Gastroesophageal sphincter (tissue), 4 donors: ENCODE results near the gene MCF2L2. TPM values are rescaled to one million over a fixed set of nuclear protein-coding genes. Genes with fewer than 3 reads are reported as not detected.
"Not testable (repeated sequence)": the region's sequence is repeated elsewhere in the genome, so short reads cannot be mapped to it uniquely, and the experiment has no call there.

Source experiments
- ATAC-seq: fragments of 150-250 bp; one replicate; pipeline ENCODE4 v1.9.1; 2016; ENCODE audit warnings: mild to moderate bottlenecking, moderate library complexity
- H3K27ac ChIP-seq, 4 donors: fragments of 200-600 bp; sonication (generic) in 3 of 4; 1 replicate in 3 of 4; 2 replicates in 1 of 4; pipeline ENCODE4 v1.5.1; 2016 to 2019
- H3K27me3 ChIP-seq: fragments of 200-600 bp; sonication (generic); one replicate; pipeline ENCODE4 v1.5.1; 2019
- H3K36me3 ChIP-seq, 2 donors: fragments of 200-600 bp; sonication (generic); one replicate each; pipeline ENCODE4 v1.5.1; 2019; ENCODE audit warnings: control low read depth in 1 of 2
- H3K4me1 ChIP-seq, 3 donors: fragments of 200-600 bp; sonication (generic); 1 replicate in 2 of 3; 2 replicates in 1 of 3; pipeline ENCODE4 v1.5.1; 2016 to 2019; ENCODE audit warnings: control low read depth in 2 of 3
- H3K4me3 ChIP-seq, 2 donors: fragments of 200-600 bp; sonication (generic); one replicate each; pipeline ENCODE4 v1.5.1; 2019; ENCODE audit warnings: mild to moderate bottlenecking in 1 of 2, moderate library complexity in 1 of 2
- H3K9me3 ChIP-seq, 3 donors: fragments of 200-600 bp; sonication (generic); one replicate each; pipeline ENCODE4 v1.5.1; 2017 to 2019; ENCODE audit warnings: control low read depth in 2 of 3
- CTCF ChIP-seq, 4 experiments: fragments of 200-600 bp in 2 of 4; fragments of 450-650 bp in 2 of 4; sonication (generic) in 1 of 4; IDR thresholded peaks; one replicate each; pipeline ENCODE4 v1.5.1; 2017 to 2019; ENCODE audit warnings: antibody characterized with exemption in 4 of 4, mild to moderate bottlenecking in 2 of 4, moderate library complexity in 2 of 4
- EP300 ChIP-seq: sonication (generic); formaldehyde crosslinking; IDR thresholded peaks from one replicate; pipeline ENCODE4 v1.6.1; 2017; ENCODE audit warnings: antibody characterized with exemption, mild to moderate bottlenecking
- POLR2A ChIP-seq, 2 donors: fragments of 450-650 bp; IDR thresholded peaks; one replicate each; pipeline ENCODE4 v1.6.1; 2017; ENCODE audit warnings: antibody characterized with exemption in 2 of 2, mild to moderate bottlenecking in 2 of 2, moderate library complexity in 1 of 2
- POLR2AphosphoS5 ChIP-seq: sonication (generic); formaldehyde crosslinking; IDR thresholded peaks from one replicate; pipeline ENCODE4 v1.6.1; 2017; ENCODE audit warnings: antibody characterized with exemption
- WGBS, 2 donors: methylation state at CpG; one replicate each; pipeline ENCODE4 v1.1.5; 2018; ENCODE audit warnings: low coverage in 1 of 2; 5-methylcytosine and 5-hydroxymethylcytosine counted together
- total RNA-seq, 4 donors: library from RNA; depleted of rRNA; stranded (reverse); fragments of >200 nt; gene quantifications; one replicate each; pipeline ENCODE4 v1.1.0, GENCODE V29; 2016

Gene MCF2L2
- total RNA-seq, 4 donors from 2014 or later: 0.67 to 4.0 (median 2.7) TPM

GRCh38 chr3:183372911-183373310 is 55.5 kb downstream of the MCF2L2 start:
- Histone ChIP-seq H3K27ac (no peak overlapping the region), H3K27me3 (no peaks in the 10 kb centered on the region), H3K36me3 (no peaks in the 10 kb centered on the region), H3K9me3 (no peaks in the 10 kb centered on the region), H3K4me3 (no peak overlapping the region), H3K4me1 (no peaks in the 10 kb centered on the region)
- TF ChIP-seq EP300 (no peak), POLR2AphosphoS5 (no peak), CTCF (IDR thresholded peaks at IDR 0.05) (no peak)
- no peak for ATAC-seq
- 70 to 92% methylated on average over 3 of the region's 3 CpGs for WGBS, 2 donors

- not testable (repeated sequence) for H3K4me1 ChIP-seq, H3K27me3 ChIP-seq, H3K9me3 ChIP-seq, ATAC-seq, H3K27ac ChIP-seq, H3K4me3 ChIP-seq, H3K36me3 ChIP-seq
- 92% methylated on average over 5 of the region's 5 CpGs; no CpG with 5 or more reads in 1 of the 2 donors for WGBS, 2 donors
Measured at GRCh38 chr3:183371600-183371968, 56.8 kb downstream of the MCF2L2 start.

GRCh38 chr3:183370391-183370790 is 58.0 kb downstream of the MCF2L2 start:
- TF ChIP-seq POLR2A (IDR thresholded peaks at IDR 0.05) (no peak), POLR2AphosphoS5 (no peak), EP300 (no peak), CTCF (IDR thresholded peaks at IDR 0.05) (no peak)
- Histone ChIP-seq H3K4me1 (no peaks in the 10 kb centered on the region), H3K9me3 (no peaks in the 10 kb centered on the region), H3K27me3 (no peaks in the 10 kb centered on the region), H3K27ac (peak overlapping the region in 2 of 4 donors; percentile 52 to 62), H3K36me3 (no peaks in the 10 kb centered on the region), H3K4me3 (no peak overlapping the region)
- peak; percentile 55 for ATAC-seq
- WGBS, 2 donors: 65 to 80% methylated on average over 4 of the region's 4 CpGs

GRCh38 chr3:183369627-183370026 is 58.8 kb downstream of the MCF2L2 start:
- Histone ChIP-seq H3K27me3 (no peaks in the 10 kb centered on the region), H3K27ac (peak overlapping the region in 2 of 4 donors; percentile 33 to 52), H3K4me1 (no peaks in the 10 kb centered on the region), H3K36me3 (no peaks in the 10 kb centered on the region), H3K4me3 (no peak overlapping the region), H3K9me3 (no peaks in the 10 kb centered on the region)
- TF ChIP-seq EP300 (no peak), CTCF (IDR thresholded peaks at IDR 0.05) (no peak)
- WGBS, 2 donors: 73 to 89% methylated on average over 2 of the region's 2 CpGs
- no peak for ATAC-seq

GRCh38 chr3:183369117-183369516 is 59.3 kb downstream of the MCF2L2 start:
- Histone ChIP-seq H3K27me3 (no peaks in the 10 kb centered on the region), H3K36me3 (no peaks in the 10 kb centered on the region), H3K9me3 (no peaks in the 10 kb centered on the region), H3K27ac (no peak overlapping the region), H3K4me3 (no peak overlapping the region), H3K4me1 (no peaks in the 10 kb centered on the region)
- ATAC-seq: no peak
- 82 to 83% methylated on average over 4 of the region's 4 CpGs for WGBS, 2 donors
- no peak for TF ChIP-seq CTCF (IDR thresholded peaks at IDR 0.05)
- TF ChIP-seq POLR2A (IDR thresholded peaks at IDR 0.05): no peak
- TF ChIP-seq POLR2AphosphoS5: no peak
- no peak for TF ChIP-seq EP300
